NCI-H82 (cell line): ENCODE measurements around the gene DCPS.
"Not testable (repeated sequence)": the region's sequence is repeated elsewhere in the genome, so short reads cannot be mapped to it uniquely, and the experiment has no call there.

ENCODE experiments used
- DNase-seq: peaks from one replicate; lab custom pipeline; 2025; lab: John Stamatoyannopoulos, UW

The DCPS gene, protein sequence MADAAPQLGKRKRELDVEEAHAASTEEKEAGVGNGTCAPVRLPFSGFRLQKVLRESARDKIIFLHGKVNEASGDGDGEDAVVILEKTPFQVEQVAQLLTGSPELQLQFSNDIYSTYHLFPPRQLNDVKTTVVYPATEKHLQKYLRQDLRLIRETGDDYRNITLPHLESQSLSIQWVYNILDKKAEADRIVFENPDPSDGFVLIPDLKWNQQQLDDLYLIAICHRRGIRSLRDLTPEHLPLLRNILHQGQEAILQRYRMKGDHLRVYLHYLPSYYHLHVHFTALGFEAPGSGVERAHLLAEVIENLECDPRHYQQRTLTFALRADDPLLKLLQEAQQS

DNA sequence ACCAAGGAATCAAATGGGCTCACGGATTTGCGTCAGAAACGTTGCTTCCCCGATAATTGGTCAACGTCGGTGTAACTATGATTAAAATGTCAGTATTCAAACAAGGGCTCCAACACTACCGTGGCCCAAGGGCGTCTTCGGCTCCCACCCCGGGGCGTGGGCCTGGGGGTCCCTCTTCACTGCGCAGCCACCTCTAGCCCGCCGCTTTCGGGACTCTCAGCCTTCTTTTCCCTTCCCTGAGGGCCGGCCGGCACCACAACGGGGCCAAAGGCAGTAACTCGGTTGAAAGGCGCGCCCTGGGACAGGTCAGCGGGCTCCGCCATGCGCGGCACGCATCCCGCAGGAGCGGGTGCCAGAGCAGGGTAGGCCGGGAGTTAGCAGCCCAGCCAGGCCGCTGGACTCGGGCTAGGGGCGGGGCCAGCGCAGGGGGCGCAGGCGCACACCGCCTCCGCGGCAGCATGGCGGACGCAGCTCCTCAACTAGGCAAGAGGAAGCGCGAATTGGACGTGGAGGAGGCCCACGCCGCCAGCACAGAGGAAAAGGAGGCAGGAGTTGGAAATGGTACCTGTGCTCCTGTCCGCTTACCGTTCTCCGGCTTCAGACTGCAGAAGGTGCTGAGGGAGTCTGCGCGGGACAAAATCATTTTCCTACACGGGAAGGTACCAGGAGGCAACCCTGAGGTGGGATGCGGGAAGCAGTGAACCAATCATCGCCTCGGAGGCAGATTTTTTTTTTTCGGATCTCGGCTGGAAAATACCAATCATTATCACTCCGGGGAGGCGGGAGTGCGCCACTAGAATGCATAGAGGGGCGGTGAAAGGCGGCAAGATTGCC lies at the start of gene DCPS:
Gene DCPS, plus strand, starts transcription at position 438 of the 834 bp plus-strand sequence. Its CDS starts 21 bp downstream, at position 459.
- DNase-seq, result peak; percentile 89

DNA sequence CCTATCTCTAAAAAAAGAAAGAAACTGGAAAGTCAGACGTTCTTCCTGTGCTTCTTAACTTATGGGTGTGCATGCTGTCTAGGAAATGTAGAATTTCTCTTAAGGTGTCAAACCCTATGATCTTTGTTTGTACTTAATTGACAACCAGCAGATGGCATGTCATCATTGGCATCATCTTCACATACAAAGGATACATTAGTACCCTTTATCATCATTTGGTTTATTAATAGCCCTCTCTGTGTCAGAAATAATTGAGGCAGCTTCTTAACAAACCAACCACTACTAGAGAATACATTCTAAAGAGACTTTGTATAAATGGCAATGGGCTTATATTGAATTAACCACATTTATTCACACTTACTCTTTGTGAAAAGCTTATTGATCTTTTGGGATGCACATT lies 49.0 kb upstream of the DCPS start:
- no peak for DNase-seq

DNA sequence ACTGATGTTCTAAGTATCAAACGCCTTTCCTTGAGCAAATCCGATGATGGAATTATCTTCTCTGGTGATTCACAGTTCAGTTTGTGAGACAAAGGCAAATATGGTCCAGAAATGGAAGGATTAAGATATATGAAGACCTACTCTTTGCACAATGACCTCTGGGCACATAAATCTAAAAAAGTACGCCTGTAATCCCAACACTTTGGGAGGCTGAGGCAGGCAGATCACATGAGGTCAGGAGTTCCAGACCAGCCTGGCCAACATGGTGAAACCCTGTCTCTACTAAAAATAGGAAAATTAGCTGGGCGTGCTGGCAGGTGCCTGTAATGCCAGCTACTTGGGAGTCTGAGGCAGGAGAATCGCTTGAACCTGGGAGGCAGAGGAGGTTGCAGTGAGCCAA lies 48.4 kb upstream of the DCPS start:
- DNase-seq, result not testable (repeated sequence)

DNA sequence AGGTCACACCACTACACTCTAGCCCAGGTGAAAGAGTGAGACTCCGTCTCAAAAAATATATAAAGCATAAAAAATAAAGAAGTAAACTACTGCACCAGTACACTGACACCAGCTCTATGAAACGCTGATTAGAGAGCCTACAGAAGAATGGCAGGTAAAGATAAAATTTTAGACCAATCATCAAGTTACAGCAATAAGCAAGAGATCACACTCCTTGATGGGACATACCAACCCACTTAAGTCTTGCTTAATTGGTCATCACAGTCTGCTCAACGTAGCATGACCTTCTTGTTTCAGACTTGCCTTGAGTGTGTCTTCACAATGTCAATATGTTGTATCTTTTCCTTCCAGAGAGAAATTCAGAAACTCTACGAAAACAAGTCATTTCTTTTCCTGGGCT lies 47.6 kb upstream of the DCPS start:
- no peak for DNase-seq

DNA sequence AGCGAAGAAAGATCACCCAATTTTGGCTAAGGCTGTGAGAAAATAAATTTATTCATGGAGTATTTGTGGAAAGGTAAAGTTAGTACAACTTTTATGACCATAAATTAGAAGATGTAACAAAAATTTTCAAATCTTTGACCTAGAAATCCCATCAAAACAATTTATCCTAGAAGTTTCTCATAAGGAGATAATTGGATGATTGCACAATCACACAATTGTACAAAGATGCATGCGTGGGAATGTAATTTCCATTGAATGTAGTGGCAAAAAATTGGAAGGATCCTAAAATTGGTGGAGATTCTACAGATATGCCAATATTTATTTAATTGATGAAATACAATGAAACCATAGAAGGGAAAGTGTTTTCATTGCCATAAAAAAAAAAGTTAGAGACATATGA lies 46.7 kb upstream of the DCPS start:
- DNase-seq, result no peak

DNA sequence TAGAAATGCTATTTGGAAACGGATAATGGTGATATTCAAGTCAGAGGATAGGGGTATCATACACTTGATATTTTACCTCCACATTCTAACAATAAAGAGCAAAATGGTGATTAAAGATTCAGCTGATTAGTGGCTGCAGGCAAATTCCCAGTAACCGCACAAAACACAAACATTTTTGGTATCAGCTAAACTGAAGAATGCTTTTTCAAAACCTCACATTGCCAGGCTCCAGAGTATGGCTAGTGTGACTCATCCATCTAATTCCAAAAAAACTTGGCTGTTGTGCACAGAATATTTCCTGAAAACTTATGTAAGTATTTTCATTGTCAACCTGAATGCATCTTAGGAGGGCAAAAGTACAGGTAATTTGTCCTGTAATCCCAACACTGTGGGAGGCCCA lies 46.1 kb upstream of the DCPS start:
- DNase-seq, result no peak

DNA sequence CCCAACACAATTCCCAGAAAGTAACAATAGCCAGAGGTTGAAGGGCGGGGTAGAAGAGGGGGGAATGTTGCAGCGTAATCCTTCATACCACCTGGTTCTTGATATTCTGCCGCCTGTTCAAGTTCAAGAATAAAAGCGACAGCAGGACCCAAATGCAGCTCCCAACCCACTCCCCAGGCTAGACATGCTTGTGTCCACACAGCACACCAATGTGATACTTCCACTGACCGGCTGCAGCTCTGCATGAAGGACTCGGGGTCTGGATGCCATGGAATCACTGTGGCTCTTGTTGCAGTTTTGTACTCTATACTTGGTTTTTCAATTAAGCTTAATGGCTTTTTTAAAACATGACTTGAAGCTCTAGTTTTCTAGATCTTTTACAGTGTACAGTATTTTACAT lies 41.6 kb upstream of the DCPS start:
- DNase-seq, result no peak

DNA sequence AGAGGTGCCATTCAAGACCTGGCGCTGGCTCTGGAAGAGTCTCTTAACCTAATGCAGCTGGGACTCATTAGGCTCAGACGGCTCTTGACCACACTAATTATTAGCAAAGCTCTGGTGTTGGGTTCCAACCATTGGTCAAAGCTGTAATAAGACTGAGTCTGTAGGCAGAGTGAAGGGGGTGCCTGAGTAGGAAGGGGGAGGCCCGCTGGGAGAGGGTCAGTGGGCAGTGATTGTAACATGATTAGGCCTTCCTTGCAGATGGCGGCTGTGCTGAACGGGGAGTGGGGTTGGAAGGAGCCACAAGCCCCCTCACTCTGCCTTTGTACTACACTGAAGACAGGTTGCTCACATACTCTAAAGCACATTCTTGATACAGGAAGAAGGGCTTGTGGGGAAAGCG lies 40.4 kb upstream of the DCPS start:
- no peak for DNase-seq

DNA sequence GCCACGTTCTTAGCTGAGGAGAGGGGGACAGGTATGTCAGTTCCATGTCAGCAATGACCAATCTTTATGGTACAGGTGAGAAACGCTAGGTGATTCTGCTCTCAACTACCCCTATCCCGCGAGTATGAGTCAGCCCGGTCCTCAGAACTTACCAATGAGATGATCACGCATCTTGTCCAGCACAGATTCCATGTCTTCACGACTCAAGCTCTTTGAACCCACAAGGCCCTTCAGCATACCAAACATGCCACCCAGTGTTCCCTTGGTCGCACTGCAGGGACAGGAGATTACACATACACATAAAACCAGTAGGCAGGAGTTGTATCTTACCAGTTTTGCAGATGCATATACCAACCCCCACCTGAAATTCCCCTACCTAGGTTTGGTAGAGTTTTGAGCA lies 38.0 kb upstream of the DCPS start:
- DNase-seq, result no peak

DNA sequence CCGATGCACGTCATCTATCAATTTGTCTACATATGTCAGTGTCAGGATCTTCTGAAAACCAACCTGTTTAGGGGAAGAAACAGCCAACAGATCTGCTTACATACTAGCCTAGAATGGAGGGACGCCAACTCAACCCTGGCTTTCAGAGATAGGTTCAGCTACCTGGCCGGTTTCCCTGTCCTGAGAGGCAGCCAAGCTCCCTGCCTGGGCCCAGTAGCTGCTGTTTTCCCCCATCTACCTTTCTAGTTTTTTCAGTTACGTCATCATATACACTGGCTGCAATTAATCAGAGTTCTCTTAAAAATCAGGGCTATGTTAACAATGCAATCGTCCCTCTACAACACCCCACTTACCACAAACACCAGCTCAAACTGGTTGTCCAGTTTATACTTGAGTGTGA lies 36.2 kb upstream of the DCPS start:
- DNase-seq, result no peak

DNA sequence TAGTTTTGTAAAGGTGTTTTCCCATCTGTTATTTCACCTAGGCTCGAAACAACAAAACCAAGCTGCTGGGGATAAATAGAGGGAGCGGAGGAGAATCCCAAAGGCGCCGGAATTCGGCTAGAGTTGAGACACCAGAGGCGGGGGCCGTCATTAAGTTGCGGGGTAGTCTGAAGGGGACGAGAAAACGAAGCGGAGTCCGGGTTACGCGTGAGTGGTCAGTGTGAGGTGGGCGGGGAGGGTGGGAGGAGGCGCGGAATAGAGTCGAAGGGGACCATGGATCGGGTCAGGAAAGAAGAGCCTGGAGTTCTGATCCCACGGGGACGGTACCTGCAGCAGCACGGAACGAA lies 35.5 kb upstream of the DCPS start:
- no peak for DNase-seq

DNA sequence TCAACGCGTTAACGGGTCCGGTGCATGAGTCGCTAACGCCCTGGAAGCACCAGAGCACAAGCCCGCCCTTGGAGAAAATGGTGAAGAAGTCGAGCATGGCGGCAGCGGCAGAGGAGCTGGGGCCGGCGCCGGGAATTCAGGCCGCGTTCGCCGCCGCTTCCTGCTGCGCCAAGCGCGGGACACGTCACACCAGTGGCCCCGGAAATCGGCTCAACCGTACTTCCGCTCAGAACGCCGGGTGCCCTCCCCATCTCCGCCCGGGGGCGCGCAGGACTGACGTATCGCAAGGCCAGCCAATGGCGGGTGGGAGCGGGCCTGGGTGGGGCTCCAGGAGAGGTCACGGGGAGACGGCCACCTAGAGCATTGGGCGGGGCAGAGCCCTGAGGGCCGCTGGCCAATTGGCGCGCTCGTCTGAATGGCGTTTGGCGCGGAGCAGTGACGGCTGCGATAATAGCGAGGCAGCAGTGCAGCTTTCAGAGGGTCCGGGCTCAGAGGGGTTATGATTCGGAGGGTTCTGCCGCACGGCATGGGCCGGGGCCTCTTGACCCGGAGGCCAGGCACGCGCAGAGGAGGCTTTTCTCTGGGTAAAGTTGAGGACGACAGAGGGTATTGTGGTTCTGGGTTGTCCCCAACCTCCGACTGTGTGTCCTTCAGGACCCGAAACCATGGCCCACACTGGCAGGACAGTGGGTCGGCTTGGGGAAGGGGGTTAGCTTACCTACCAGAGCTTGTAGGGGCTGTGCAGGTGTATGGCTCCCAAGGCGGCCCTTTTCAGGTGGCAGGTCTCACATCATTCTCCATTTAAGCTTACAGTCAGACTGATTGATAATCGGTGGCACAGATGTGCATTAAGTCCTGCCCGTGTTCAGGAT lies 34.9 kb upstream of the DCPS start, which contains the start of the genes FOXRED1 and SRPRA:
Gene FOXRED1, plus strand, starts transcription at position 447 of the 872 bp plus-strand sequence. Its CDS starts 53 bp downstream, at position 500.
Gene SRPRA, minus strand, starts transcription at position 188 of the 872 bp plus-strand sequence. Its CDS starts 91 bp downstream, at position 97.
- peak; percentile 99 for DNase-seq

DNA sequence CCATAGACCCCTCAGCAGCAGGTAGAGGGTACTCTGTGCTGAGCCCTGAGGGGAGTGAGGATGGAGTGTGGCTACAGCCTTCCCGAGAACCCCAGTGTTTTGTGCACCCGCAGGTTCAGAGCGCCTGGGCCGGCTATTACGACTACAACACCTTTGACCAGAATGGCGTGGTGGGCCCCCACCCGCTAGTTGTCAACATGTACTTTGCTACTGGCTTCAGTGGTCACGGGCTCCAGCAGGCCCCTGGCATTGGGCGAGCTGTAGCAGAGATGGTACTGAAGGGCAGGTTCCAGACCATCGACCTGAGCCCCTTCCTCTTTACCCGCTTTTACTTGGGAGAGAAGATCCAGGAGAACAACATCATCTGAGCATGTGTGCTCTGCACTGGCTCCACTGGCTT lies 26.5 kb upstream of the DCPS start:
- DNase-seq, result no peak

DNA sequence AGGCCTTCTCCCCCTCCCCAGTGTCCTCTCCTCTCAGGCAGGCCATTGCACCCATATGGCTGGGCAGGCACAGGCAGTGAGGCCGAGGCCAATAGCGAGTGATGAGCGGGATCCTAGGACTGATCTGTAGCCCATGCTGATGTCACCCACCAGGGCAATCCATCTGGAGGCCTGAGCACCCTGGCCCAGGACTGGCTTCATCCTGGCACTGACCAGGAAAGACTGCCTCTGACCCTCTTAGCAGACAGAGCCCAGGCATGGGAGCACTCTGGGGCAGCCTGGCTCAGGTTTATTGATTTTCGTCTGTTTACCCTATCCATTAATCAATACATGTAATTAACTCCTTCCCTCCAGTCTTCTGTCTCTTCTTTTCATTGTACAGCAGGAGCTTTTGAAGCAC lies 26.1 kb upstream of the DCPS start:
- DNase-seq, result no peak

DNA sequence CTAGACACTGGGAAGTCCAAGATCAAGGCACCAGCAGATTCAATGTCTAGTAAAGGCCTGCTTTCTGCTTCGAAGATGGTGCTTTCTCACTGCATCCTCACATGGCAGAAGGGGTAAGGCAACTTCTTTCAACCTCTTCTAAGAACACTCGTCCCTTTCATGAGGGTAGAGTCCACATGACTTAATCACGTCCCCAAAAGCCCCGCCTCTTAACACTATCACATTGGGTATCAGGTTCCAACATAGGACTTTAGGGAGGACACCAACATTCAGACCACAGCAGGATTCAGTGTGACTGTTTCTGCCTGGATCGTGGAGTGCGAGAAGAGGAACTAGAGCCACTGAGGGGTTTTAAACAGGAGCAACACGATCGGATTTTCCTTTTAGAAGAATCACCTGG lies 24.7 kb upstream of the DCPS start:
- DNase-seq, result no peak

DNA sequence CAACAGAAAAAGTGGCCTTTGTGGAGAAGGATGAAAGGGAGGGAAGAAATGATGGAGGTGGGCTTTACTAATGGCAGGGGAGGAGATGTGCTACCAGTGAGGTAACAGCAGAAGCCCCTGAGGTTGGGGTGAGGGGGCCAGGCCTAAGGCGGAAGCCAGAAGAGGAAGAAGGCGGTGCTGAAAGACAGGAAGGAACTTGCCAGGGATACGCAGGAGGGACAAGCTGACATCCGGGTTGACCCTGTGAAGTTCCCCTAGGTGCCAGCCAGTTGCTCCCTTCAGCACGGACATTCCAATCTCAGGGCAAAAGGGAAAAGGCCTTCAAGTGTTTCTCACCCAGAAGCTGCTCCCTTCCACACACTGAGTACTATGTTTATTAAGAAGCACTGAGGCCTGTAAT lies 23.3 kb upstream of the DCPS start:
- no peak for DNase-seq

DNA sequence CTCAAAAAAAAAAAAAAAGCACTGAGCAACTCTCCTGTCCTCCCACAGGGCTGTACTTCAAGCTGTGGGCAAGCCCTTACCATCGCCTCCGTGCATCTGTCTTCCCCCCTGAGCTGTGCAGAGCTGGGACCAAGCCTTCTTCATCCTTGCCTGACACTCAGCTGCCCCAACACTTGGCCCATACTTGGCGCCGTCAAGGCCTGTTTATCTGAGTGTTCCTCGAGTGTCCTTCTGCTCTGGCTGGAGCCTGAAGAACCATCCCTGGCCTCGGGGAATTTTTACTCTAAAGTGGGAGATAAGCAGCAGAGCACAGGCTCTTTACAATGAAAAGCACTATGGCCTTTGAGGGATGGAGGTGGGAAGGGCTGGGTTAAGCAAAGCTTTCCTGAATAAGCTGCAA lies 22.6 kb upstream of the DCPS start:
- DNase-seq, result no peak

DNA sequence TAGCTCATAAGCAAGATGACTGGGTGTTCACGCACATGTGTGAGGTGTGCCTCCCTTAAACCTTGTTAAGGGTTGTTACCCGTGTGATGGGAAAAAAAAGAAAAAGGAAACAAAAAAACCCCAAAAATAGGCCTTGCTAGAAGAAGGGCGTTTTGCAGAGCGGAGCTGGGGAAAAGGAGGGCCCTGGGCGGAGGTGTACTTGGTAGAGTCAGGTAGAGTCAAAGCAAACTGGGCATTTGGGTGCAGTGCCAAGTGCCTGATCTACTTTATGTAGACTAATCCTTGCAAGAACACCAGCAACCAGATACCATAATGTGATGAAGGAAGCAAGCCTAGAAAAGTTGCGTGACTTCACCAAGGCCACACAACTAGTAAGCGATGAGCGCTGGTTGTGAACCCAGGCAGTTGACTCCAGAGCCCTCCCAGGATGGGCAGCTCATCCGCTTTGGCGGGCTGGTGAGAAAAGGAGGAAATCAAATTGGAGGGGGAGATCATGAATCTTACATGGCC lies 22.1 kb upstream of the DCPS start:
- DNase-seq, result no peak

DNA sequence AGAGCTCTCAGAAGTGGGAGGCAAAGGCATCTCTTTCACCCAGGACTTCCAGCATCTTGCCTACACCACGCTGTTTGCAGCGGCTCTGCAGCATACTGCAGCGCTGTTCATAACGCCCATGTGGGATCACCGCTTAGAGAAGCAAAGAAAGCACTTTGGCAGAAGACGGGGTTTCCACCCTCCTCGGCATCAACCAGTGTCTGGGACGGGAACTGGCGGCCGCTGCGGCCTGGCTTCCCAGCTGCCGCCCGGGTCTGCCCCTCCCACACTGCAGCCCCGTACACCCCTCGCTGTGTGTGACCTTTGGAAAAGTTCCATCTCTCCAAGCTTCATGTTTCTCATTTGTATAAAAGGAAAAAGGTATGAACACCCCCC lies 21.5 kb upstream of the DCPS start:
- DNase-seq, result peak; percentile 35

DNA sequence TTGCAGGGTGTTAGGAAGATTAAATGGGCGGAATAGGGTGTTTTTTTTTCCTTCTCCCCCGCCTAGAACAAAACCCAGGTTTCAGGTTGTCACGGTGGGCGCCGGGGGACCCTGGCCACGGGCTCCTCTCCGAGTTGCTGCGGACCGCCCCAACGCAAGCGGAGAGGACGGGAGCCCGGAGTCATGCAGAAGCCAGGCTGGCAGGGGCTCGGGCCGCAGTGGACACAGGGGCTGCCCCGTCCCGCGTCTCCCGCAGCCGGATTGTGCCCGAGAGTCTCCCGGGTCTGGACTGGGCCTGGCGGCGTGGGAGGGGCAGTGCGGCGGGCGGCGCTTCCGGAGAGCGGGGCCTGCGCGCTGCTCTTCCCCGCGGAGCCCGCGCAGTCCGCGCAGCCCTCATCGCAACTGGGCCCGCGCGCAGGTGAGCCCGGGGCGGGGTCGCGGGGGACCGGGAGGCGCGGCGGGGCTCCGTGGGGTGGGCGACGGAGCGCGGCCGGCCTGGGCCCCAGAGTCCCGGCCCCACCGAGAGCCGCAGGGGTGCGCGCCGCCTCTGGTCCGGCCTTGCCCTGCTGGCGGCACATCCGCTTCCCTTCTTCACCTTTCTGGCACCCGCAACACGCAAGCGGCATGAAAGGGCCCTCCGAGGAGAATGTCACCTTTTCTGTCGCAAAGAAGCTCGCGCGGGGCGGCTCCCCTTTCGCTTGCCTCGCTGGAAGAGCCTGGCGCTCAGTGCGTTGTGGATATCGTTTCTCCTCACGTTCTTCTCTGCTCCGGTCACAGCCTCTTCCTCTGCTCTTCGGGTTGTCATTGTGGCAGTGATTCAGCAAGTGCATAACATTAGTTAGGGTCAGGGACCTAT lies 20.9 kb upstream of the DCPS start, which contains the start of gene TIRAP:
Gene TIRAP, plus strand, starts transcription at position 358 of the 856 bp plus-strand sequence. CDS start 7,802 bp downstream, outside the sequence.
- peak; percentile 57 for DNase-seq

DNA sequence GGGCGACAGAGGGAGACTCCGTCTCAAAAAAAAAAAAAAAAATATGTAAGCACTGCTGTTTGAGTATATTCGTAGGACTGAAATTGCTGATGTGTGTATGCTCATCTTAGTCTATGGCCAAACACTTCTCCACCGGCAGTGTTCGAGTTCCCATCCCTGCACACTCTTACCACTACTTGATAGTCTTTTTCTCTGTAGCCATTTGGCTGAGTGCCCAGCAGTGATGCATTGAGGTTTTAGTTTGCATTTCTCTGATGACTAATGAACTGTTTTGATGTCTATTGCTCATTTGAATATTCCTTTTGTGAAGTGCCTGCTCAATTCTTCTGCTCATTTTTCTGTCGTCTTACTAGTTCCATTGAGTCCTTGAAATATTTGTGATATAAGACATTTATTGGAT lies 19.0 kb upstream of the DCPS start:
- peak; percentile 8 for DNase-seq
